ENCODE results near the gene CSF3.

The CSF3 gene

DNA sequence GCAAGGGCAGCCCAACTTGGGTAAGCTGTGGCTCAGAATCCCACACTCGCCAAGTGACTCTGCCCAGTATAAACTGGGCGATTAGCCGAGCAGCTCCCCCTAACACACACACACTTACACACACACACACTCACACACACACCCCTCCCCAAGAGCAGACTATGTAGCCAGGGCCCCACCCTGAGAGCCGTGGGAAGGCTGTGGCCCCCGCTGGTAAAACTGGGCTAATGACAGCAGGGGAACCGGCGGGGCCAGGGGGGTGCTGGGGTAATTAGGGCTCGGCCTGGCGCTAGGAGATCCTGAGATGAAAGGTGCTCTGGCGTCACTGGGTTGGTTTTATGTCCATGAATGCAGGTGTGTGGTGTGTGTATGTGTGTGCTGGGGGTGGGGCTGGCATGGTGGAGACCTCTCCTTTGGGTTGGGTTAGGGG is 46.4 kb downstream of the CSF3 start:
- DNase-seq (ENCODE audit: low spot score): no peak

DNA sequence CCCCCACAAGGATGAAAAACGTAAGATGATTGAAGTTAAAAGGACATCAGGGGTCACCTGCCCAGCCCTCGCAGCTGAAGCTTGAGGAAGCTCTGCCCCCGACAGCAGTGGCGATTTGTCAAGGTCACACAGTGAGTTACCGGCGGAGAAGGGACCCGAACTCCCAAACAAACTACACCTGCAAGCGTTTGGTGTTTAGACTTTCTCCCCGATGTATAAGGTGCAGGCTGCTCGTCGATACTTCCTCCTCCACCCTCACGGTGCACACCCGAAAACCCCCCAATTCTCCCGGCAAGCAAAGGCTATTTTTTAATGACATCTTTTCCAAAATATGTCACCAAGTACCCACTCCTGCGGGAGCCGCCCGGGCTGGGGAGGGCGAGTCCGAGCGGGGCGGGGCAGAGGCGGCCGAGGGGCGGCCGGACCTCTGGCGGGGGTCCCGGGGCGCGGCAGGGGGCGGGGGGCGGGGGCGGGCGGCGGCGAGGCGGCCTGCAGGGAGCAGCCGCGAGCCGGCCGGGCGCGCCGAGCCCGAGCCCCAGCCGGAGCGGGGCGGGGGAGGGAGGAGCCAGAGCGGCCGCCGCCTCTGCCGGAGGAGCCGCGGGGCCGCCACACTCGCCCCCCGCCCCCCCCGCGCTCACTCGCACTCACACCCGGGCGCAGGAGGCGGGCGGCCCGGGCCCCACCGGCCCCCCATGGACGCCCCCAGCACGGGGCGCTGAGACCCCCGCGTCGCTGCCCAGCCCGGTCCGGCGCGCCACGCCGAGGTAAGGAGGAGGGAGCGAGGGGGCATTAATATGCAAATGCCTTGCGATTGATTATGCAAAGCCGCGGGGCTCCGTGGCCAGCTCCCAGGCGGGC is 47.3 kb downstream of the CSF3 start, which contains the start of gene THRA:
THRA (plus strand) TSS at position 637 of the 858 bp plus-strand sequence. CDS start 11,524 bp downstream, outside the sequence.
- peak; percentile 83 for DNase-seq (ENCODE audit: low spot score)

DNA sequence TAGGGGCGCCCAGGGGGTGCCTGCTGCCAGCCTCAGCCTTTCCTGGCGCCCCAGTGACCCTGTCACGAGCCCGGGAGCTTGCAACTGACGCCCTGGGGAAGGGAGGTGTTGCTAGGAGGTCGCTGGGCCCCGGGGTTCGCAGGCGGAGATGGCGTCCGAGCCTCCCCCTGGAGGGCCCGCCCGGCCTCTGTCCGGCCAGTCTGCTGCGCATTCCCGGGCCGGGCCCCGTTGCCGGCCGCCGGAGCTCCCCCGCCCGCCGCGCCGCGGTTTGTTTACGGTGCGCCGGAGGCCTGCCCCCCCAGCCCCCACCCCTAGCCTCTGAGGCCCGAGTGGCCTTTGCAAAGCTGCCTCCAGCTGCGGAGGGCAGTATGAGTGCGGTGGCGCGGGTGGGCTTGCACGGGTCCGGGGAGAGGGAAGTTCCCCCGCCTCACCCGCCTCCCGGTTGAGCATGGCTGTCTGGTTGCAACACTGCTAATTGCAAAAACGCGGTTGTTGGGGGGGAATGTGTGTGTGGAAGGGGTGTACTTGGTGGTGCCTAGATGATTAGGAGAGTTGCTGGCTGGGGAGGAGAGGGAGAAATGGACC is 48.0 kb downstream of the CSF3 start:
- DNase-seq (ENCODE audit: low spot score): no peak

DNA sequence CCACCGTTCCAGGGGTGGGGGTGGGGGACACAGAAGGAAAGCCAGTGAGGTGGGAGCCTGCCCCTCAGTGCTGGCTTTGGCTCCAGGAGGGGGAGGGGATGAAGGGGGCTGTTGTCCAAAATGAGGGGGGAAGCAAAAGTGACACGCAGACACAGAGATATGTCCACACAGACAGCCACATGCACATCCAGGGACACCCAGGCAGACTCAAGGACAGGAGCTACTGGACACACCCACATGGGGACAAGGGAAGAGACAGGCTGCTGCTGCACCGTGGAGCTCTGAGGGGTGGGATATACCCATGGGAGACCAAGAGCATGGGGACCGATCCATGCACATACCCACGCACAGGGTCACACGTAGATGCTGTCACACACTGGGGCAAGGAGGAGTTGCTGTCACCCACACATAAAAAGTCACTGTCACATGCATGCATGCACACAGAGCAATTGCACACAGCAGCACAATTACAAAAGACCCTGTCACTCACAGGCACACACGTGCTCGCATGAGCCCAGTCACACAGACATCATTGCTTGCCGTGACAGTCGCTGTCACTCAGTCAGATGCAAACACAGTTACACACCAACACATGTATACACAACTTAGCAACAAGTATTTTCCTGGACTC is 48.8 kb downstream of the CSF3 start:
- no peak for DNase-seq (ENCODE audit: low spot score)

DNA sequence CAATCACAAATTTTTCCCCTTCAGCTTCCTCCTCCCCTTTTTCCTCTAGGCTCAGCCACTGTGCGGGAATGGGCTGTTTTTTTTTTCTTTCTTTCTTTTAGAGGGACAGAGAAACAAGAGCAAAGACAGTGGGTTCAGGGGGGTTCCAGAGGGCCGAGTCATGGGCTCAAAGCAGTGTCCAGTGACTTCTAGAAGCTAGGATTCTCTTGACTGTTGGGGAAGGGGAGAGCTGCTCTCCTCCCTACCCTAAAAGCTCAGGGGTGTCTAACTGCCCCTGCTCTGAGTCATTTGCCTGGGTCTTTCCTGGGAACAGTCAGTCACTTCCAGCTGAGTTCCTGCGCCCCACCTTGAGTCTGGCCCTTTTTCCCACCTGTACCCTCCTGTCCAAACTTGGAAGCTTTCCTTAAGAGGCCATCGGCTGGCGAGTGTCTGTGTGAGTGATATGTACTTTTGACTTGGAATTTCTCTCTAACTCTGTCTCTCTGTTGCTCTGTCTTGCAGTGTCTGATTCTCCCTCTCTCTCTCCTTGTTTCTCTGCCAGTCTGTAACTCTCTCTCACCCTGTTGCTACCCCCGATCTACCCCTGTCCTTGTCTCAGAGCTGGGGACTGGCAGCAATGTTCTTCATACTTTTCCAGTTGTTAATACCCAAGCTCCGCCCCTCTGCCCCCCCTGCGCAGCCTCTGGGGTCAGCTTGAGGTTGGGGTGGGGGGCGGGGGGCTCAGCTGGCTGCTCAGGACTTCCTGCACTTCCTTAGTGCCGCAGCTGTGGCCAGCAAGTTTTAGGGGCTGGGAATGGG is 49.9 kb downstream of the CSF3 start:
- DNase-seq (ENCODE audit: low spot score): no peak

DNA sequence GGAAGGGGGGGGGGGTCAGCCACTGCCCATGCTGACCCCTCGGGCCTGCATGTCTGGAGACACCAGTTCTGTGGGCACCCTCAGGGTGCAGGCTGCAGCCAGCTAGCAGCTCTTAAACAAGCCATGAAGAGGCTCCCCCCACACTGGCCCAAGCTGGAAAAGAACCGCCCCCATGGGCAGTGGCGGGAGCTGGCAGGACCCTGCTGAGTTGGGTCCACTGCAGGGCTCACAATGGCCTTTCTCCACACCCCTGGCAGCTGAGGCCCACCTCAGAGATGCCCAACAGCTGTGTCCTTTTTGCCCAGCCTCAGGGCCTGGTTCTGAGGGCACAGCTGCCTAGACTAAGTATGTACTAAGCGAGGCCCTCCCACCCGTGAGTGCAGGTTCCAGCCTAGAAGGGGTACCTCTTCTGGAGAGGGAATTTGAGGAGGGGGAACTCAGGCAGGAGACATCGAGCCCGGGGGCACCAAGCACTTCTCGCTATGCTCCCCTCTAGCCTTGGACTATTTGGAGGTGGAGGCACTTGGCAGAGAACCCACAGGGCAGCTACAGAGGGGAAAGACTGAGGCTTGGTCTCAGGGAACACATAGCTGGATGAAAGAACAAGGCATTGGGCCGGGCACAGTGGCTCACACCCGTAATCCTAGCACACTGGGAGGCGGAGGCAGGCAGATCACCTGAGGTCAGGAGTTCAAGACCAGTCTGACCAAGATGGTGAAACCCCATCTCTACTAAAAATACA is 50.7 kb downstream of the CSF3 start:
- no peak for DNase-seq (ENCODE audit: low spot score)

Measured in left forelimb (tissue), 1 donor.